ENCODE data around the gene REEP1.

REEP1 gene

GRCh38 chr2:86224645-86225355 is 112.6 kb downstream of the REEP1 start:
- DNase-seq (ENCODE audit: low spot score): no peak
- no peak for TF ChIP-seq CTCF (IDR thresholded peaks at IDR 0.05; ENCODE audit: extremely low read depth, missing control alignments)

GRCh38 chr2:86223927-86224560 is 113.4 kb downstream of the REEP1 start:
- DNase-seq (ENCODE audit: low spot score): no peak

GRCh38 chr2:86223140-86223926 is 114.1 kb downstream of the REEP1 start:
- DNase-seq (ENCODE audit: low spot score): no peak
- TF ChIP-seq CTCF (IDR thresholded peaks at IDR 0.05; ENCODE audit: extremely low read depth, missing control alignments): no peak

More at GRCh38 chr2:86223927-86224560, 113.4 kb downstream of the REEP1 start:
- TF ChIP-seq CTCF (IDR thresholded peaks at IDR 0.05; ENCODE audit: extremely low read depth, missing control alignments): no peak

GRCh38 chr2:86221066-86221684 is 116.3 kb downstream of the REEP1 start:
- peak; percentile 68 for DNase-seq (ENCODE audit: low spot score)
- TF ChIP-seq CTCF (IDR thresholded peaks at IDR 0.05; ENCODE audit: extremely low read depth, missing control alignments): peak; percentile 74

GRCh38 chr2:86219896-86220295 is 117.5 kb downstream of the REEP1 start:
- no peak for TF ChIP-seq CTCF (IDR thresholded peaks at IDR 0.05; ENCODE audit: extremely low read depth, missing control alignments)
- DNase-seq (ENCODE audit: low spot score): no peak

- DNase-seq (ENCODE audit: low spot score): no peak
- TF ChIP-seq CTCF (IDR thresholded peaks at IDR 0.05; ENCODE audit: extremely low read depth, missing control alignments): no peak
Observed at GRCh38 chr2:86218124-86218523, 119.3 kb downstream of the REEP1 start.
